Stimulated activated CD4-positive, alpha-beta T cell treated with anti-CD3 and anti-CD28 coated beads, Interleukin-4, amount 100 ng/mL, for 48 hours (primary cell): ENCODE measurements around the gene LIX1.

Experiments
- DNase-seq, 2 donors: peaks; one replicate each; pipeline ENCODE4 v3.0.0-alpha.2; 2020; ENCODE audit warnings: low read depth in 2 of 2

Gene LIX1

DNA sequence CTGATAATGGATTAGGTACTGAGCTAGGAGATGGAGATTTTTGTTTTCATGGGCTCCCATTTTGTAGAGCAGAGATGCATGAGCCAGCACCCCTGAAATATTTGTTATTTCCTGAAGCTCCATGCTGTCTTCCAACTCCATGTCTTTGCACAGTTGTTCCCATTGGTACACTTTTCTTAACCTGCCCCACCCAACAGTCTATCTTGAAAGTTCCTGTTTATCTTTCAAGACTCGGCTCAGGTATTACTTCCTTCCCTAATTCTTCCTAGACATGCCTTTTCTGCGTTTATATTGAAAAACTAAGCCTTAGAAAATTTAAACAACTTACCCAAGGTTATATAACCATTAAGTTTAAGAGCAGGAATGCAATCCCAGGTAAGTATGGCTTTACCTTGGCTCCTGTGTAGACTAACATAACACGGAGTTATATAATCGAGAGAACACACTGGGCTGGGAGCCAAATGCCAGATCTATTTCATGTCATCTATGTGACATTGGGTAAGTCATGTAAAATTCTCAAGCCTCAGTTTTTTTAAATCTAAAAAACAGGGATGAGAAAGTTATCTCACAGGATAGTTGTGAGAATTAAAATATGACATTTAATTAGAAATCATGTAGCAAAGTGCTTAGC lies 67.4 kb downstream of the LIX1 start:
- DNase-seq, result no peak

DNA sequence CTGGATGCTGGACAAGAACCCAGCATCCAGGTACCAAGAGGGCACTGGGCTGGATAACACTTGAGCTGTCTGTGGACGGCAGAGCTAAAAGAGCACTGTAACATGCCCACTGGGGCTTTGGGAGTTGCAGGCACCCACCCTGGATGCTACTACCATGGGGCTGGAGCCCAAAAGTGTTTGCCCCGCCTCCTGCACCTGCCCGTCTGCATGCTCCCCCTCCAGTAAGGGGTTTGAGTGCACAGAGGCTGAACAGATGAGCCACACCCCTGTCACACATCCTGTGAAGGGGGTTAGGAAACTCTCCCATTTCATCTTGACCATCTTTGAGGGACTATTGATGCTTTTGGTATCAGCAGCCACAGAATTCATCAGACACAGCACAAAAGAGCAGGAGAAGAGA lies 69.0 kb downstream of the LIX1 start:
- no peak for DNase-seq

DNA sequence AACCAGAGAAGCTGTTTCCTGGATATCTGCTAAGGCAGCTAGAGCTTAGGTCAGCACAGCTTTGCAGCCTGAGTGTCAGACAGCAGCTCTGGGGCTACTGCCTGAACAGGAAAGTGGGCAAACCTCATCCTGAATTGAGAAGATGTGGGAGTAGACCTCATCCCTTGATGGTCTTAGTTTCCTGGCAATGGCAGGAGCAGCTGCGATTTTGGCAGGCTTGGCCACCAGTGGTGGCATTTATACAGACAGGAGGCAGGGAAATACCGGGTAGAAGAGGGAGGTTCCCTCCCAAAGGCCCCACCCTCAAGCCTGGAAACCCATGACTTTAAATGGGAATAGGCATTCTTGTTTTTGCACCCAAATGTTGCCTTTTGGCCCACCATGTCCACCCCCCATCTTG lies 69.7 kb downstream of the LIX1 start:
- no peak for DNase-seq

DNA sequence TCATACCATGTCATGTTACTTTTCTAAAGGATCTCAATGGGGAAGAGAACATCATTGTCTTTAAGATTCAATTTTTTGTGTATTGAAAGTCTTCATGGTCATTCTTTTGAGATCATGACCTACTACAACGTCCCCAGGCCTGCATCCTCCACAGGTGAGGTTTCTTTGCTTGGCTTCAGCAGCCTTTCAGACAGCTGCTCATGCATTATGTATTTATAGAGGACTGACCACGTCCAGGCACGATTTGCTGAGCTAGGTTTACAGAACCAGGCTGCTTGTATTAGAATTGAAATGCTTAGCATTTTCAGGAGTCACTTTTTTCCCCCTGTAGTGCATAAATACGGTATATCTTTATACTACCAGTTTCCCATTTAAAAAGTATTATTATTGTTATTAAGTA lies 70.4 kb downstream of the LIX1 start:
- no peak for DNase-seq

DNA sequence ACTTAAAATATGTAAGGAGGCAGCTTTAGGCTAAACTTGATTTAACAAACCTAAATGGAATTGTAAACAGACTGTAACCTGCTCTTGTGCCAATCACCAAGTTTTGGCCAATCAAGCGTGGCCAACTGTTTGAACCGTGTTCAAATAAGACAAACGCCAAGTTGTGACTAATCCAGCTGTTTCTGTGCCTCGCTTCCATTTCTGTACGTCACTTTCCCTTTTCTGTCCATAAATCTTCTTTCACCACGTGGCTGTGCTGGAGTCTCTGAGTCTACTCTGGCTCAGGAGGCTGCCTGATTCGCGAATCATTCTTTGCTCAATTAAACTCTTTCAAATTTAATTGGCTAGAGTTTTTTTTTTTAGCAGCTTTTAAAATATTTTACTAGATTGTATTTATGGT lies 71.3 kb downstream of the LIX1 start:
- no peak for DNase-seq

DNA sequence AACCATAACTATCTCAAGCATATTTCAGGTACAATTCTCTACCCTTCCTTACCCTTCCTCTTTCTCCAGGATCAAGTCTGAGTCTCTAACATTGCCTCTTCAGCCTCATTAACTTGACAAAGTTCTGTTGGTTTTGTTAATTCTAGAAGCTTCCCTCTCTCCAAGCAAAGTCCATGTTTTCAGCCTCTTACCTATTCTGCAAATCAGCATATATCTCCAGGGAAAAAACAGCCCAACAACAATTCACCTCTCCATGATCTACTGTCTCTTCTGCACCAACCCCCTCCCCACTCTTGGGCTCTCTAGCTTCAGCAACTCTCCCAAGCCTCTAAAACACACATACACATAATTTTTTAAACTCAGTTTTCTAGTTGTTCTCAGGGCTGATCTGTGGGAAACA lies 72.2 kb downstream of the LIX1 start:
- DNase-seq, result no peak

DNA sequence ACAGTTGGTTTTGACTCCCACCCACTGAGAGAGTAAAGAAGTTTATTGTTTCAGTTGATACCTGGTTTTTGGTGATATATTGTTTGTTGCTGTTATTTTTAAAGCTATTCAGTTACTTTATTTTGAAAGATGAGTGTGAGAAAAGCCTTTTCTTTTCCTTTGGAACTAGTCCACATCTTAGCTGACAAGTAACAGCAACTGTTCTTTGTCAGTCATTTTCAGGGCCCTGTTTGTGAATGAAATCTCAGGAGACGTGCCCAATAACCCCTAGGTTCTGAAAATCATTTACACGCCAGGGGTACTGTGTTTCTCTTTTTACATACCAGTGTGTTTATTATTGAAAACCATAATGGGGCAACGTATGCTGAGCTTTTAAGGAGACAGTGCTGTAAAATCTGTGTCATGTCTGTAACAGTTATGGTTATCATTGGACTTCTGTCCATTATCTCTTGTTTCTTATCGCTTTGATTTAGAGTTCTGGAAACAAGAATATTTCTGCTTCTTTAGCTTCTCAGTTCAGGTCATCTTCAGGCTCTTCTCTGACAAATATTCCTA lies 75.0 kb downstream of the LIX1 start:
- DNase-seq, result no peak

DNA sequence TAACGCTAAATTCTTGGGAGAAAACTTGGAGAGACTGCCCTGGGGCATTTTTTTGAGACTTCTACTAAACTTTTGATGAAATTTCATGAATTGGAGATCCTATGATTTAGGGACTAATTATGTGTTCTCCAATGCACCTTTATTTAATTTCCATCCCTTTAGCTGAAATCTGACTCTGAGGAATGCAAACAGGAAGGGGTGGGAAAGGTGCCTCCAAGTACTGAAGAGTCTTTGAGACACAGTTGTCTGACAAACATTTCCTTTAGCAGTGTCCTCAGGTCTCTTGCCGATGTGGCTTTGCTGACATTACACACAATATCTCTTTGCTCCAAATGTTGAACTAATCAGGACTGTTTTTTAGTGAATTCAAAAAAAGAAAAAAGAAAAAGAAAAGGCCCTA lies 76.9 kb downstream of the LIX1 start:
- no peak for DNase-seq

DNA sequence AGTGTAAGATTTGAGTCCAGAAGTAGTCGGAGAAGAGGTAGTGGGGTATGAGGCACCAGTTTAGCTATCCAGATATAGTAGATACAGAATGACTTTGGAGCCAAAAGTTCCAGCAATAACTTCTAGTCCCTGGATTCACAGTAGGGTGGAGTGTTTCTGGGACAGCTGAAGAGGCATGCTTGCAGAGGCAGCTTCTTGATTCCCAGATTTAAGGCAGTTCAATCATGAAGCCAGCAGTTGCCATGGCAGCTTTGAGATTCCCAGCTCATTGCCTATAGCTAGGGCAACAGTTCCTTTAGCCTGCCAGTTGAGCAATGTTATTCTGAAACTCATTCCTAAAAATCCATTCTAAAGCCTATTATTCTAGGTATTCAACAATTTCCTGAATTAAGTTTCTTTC lies 79.2 kb downstream of the LIX1 start:
- DNase-seq, result no peak

DNA sequence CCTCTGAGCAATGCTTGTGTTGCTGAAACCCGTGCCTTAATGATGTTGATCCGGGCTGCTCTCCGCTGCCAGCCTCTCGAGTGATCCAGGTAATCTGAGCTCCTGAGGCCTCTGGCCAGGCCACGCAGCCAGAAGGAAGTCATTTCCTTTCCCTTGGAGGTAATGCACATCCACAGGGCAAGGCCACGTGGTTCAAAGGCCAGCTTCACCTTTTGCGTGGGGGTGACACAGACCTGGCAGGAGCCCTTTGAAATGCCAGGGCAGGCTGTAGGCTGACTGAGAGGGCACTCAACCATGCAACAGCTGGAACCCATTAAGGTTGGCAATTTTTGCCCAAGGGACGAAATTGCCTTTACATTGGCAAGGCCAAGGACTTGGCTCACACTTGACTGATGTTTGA lies 80.4 kb downstream of the LIX1 start:
- no peak for DNase-seq

DNA sequence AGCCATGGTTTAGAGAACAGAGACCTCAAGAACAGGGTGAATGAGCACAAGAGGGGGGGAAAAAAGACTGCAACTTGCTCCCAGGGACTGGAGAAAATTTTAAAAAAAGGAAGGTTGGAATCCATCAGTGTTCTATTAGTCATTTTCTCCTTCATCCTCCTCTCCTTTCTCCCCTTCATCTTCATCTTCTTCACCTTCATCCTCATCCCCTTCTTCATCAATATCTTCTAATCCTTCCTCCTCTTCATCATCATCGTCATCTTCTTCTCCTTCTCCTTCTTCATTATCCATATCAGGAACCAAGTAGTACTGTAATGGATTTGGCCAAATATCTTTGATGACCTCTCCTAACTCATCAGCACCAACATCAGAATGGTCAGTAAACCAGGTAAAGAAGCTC lies 86.1 kb downstream of the LIX1 start:
- no peak for DNase-seq

DNA sequence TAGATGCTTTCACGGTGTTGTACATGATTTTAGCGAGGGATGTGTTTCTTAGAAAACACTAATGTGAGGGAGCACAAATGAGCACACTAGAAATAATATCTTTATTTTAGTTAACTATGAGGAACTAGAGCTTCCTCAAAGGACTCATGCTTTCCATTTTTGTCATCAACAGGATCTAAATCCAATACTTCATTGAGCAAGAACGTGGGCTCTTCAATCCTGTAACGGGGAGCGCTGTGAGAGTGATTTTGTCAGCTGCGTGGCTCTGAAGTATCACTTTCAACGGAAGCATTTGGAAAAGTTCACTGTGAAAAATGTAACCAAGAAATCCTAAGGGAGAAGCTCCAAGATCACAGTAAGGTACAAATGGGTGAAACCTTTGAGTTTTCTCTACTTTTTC lies 93.2 kb downstream of the LIX1 start:
- no peak for DNase-seq

DNA sequence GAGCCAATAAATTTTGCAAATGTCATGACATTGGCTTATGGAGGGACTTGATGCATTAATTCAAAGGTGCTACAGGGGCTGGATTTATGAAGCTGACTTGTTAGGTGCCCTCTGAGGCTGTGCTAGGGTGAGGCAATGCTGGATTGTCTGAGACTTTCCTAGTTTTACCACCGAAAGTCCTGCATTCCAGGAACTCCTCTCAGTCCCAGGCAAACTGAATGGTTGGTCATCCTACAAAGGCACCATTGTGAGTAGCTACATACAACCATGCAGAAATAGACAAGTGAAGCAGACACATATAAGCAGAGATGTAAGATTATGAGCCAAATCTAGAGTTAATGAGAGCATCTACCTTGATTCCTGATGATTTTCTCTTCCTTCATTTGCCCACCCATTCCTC lies 95.3 kb downstream of the LIX1 start:
- no peak for DNase-seq

DNA sequence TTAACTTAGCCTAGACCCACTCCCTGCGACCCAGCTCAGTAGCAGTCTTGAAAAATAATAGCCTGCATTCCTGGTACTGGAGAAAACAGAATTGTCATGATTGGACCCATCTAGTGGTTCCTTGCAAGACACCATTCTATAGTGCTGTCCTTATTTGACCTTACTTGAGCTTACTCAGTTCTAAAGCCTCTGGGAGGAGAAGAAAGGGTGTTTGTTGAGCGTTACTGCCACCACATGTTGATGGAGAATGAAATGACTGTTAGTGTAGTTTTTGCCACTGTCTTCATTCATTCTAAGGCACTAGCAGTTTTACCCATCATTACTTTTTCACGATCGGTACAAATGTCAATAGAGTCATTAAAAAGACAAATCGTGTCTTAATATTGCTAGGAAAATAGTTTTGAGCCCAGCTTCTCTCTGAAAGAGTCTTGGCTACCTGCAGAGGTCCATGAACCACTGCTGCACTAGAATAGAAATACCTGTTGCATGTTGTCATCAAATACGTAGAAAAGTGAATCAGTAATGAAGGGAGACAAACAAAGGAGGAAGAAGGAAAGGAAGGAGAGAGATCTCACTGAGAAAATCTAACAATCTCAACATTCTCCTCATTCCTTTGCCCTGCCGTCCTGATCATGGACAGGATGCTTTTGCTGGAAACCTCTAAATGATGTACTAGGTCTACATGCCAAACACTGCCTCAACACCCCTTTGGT lies 96.0 kb downstream of the LIX1 start:
- no peak for DNase-seq

DNA sequence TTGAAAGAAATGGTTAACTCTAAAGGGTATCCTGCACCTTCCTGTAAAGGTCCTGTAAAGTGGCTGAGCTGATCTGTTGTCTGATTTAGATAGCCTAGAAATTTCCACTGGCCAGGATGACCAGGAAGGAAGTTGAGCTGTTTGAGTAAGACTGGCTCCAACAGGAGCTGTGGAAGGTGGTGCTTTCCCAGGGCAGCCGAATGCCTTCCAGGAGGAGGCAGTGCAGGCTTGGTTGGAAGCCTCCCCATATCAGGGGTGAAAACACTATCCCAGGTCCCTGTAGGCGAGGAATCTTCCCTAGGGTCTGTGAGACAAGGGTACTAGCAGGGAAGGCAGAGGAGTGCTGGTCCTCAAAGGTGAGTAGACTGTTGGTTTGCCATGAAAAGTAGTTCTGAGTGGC lies 98.4 kb downstream of the LIX1 start:
- DNase-seq, result no peak

DNA sequence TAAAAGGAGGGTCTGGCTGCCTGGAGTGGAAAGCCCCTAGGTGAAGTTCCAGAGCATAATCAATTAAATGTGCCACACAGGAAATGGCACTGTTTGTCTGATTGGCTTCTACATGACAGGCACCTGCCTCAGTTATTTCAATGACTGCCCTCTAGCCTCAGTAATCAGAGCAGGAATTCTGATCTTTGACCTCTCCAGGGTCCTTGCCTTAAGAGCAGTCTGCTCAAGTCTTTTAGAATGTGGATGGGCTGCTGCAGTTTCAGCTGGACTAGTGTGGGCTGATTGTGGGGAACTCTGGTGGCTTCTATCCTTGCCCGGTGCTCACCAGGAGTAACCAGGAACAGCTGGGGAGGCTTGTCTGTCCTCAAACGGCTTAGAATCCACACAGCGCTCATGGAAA lies 98.9 kb downstream of the LIX1 start:
- no peak for DNase-seq

DNA sequence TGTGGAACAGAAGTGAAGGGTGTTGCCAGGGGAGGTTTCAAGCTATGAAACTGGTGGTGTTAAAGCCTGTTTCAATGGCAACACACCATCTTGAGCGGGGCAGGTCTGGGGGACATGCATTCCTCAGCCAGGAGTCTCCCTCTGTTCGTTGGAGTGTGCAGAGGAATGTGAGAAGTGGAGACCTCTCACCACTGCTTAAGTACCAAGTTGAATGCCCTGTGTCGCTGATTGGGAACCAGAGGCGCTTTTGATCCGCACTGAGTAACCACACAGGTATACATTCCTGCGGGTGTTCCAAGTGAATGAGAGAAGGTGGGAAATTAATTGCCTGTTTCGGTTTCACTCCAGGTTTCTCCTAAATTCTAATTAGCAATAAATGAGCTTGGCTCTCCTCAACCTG lies 99.4 kb downstream of the LIX1 start:
- DNase-seq, result no peak
